Measurements from ENCODE around the gene PRKCE.
"Not testable (repeated sequence)": the region's sequence is repeated elsewhere in the genome, so short reads cannot be mapped to it uniquely, and the experiment has no call there.

PRKCE gene

GRCh38 chr2:46184794-46185583 is 533.5 kb downstream of the PRKCE start:
- peak; percentile 58 for DNase-seq

GRCh38 chr2:46187112-46187618 is 535.7 kb downstream of the PRKCE start:
- peak; percentile 63 for DNase-seq

GRCh38 chr2:46188041-46188716 is 536.7 kb downstream of the PRKCE start:
- peak; percentile 24 for DNase-seq

- DNase-seq, result no peak
Observed at GRCh38 chr2:46193356-46193755, 541.9 kb downstream of the PRKCE start.

GRCh38 chr2:46193855-46194254 is 542.4 kb downstream of the PRKCE start:
- no peak for DNase-seq

- DNase-seq, result no peak
Observed at GRCh38 chr2:46194856-46195255, 543.4 kb downstream of the PRKCE start.

GRCh38 chr2:46195819-46196218 is 544.3 kb downstream of the PRKCE start:
- no peak for DNase-seq

GRCh38 chr2:46196871-46197462 is 545.5 kb downstream of the PRKCE start:
- no peak for DNase-seq

- no peak for DNase-seq
Observed at GRCh38 chr2:46197672-46198071, 546.2 kb downstream of the PRKCE start.

- DNase-seq, result no peak
Observed at GRCh38 chr2:46198164-46198883, 546.8 kb downstream of the PRKCE start.

GRCh38 chr2:46198966-46199365 is 547.5 kb downstream of the PRKCE start:
- DNase-seq, result no peak

- DNase-seq, result no peak
Observed at GRCh38 chr2:46200100-46200690, 548.7 kb downstream of the PRKCE start.

- DNase-seq, result no peak
Observed at GRCh38 chr2:46200861-46201605, 549.6 kb downstream of the PRKCE start.

- DNase-seq, result no peak
Observed at GRCh38 chr2:46202453-46202852, 551.0 kb downstream of the PRKCE start.

GRCh38 chr2:46202987-46203386 is 551.5 kb downstream of the PRKCE start:
- DNase-seq, result no peak

GRCh38 chr2:46203636-46204035 is 552.2 kb downstream of the PRKCE start:
- not testable (repeated sequence) for DNase-seq

GRCh38 chr2:46207591-46207990 is 556.1 kb downstream of the PRKCE start:
- DNase-seq, result no peak

GRCh38 chr2:46208766-46209165 is 557.3 kb downstream of the PRKCE start:
- DNase-seq, result no peak

GRCh38 chr2:46210063-46210462 is 558.6 kb downstream of the PRKCE start:
- no peak for DNase-seq

GRCh38 chr2:46211461-46211860 is 560.0 kb downstream of the PRKCE start:
- no peak for DNase-seq

- DNase-seq, result no peak
Observed at GRCh38 chr2:46213906-46214305, 562.4 kb downstream of the PRKCE start.

- no peak for DNase-seq
Observed at GRCh38 chr2:46216213-46216612, 564.7 kb downstream of the PRKCE start.
